Cardiac septum (tissue), 1 donor: Measurements from ENCODE around the gene RAB6A. TPM values are rescaled to one million over a fixed set of nuclear protein-coding genes. Genes with fewer than 3 reads are reported as not detected.
"Not testable (repeated sequence)": the region's sequence is repeated elsewhere in the genome, so short reads cannot be mapped to it uniquely, and the experiment has no call there.

ENCODE experiments used
- DNase-seq: peaks from one replicate; pipeline ENCODE4 v3.0.0-alpha.2; 2020; ENCODE audit warnings: low spot score
- intact Hi-C: fragments of 100-400 bp; cut with DNase I; formaldehyde crosslinking; loops from one replicate; pipeline ENCODE4 v1.14.0; 2022
- long read RNA-seq: library from polyadenylated mRNA; unstranded; transcript quantifications from one replicate; pipeline ENCODE4 v2.0.0, GENCODE V29; 2021
- total RNA-seq: library from RNA; stranded (reverse); fragmentation: NEBNext Ultra II Directional; extraction: Animal tissue kit (Norgen Biotek cat#: 25700); gene quantifications from one replicate; pipeline ENCODE4 v1.2.1, GENCODE V29; 2021
- donor health status: DM: no; HTN: no; CAD: no.

Gene RAB6A
- 135 TPM for total RNA-seq
- long read RNA-seq, transcript RAB6A-202 (8 exons, 3,085 nt): minor isoform, 24 of 110 reads
- long read RNA-seq, transcript RAB6A-201 (8 exons, 3,389 nt): major isoform, 54 of 110 reads
- long read RNA-seq, partial matches to known transcripts: 14 of 110 reads
- long read RNA-seq, other reads (novel, unspliced or antisense): 15 of 110 reads

DNA sequence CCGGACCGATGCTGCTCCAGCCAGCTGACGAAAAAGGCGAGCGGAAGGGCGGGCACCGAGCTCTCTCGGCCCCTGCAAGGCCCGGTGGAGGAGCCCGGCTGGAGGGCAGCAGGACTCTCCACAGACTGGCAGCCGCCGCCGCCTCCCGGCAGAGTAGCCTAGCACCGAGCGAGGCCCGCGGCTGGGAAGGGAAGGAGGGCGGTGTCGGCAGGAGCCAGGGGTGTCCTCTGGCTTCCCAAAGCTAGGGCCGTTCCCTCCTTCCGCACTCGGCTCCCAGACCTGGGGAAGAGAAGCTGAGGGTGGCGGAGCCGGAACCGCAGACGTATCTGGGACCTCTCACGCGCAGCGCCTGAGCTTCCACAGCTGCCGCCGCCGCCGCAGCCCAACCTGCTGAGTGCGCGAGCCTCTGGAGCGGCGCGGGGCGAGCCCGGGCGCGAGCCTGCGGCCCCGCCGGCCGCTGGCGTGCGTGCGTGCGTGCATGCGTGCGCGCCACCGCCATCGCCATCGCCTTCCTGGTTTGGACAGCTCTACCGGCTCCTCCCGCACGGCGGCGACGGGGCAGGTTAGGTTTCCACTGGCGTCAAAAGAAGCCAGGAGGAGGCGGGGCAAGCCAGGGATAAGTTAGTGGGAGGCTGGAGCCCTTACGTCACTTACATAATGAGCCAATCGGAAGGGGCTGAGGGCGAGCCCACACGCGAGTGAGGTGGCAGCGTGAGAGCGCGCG, at the start of gene RAB6A:
Gene RAB6A (minus strand): TSS at position 396 of the 724 bp plus-strand sequence. CDS start 439 bp downstream, outside the sequence.
- intact Hi-C loops: loop anchor here (1.0 kb wide), 1 partner anchor 18 kb away; no protein-coding TSS in a partner anchor

DNA sequence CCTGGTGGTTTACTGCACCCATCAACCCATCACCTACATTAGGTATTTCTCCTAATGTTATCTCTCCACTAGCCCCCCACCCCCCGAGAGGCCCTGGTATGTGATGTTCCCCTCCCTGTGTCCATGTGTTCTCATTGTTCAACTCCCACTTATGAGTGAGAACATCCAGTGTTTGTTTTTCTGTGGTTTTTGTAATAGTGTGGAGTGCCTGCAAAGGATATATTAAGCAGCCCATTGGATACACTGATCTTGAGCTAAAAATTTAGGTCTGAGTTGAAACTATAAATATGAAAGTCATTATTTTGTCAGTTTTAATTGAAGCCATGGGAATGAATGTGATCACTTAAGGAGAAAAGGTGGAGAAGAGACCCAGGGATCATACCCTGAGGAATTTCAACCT, 49.8 kb upstream of the RAB6A start:
- no peak for DNase-seq
- intact Hi-C loops: no loop called here

More for the DNA sequence above, at the start of gene RAB6A:
- DNase-seq: peak; percentile 100

DNA sequence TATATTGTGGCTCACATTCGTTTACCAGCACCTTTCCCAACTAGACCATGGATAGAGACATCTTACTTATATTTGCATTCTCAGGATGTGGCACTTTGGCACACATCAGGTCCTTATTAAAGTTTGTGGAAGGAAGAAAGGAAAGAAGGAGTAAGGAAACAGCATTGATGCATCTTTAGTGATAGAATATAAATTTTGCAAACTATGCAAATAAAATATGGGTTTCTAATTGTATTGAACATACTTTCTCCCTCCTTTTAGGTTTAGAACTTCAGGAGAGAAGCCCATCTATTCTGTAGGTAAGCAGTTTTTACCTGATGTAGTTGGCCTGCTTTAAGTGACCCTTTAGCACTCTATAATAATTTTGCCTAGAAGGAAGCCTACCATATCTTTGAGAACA, 47.2 kb upstream of the RAB6A start:
- intact Hi-C loops: no loop called here
- no peak for DNase-seq

DNA sequence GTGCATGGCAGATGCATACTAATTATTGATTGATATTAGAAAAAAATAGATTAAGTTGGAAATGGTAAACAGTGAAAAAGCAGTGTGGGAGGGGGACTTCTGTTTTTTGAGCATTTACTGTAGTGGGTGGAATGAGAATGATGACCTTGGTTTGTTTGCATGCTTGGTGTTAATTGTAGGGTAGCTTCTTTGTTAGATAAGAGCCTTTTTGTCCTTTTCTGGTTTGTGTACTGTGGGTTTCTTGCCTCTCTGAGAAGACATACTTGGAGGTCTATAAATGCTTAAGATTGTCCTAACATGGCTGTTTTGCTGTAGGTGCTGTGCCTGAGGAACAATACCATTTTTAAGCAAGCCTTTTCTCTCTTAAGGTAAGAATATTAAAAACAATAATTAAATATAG, 43.8 kb upstream of the RAB6A start:
- no peak for DNase-seq

DNA sequence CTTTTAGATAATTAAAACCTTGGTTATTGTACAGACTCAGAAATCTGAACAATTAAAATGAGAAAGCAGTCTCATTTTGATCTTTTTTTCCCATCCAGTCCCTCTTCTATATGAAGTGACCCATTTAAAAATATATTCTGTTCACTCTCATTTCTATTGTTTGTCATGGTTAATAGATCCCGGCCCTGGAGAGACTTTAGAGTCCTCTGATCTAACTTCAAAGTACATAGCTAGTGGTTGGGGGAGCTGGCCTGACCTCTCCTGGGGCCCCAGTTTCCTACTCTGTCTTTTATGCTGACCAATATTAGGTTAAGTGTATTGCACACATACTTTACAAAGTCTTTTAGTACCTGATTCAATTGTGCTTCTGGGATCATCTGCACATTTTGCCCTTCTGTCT, 40.3 kb upstream of the RAB6A start:
- intact Hi-C loops: no loop called here
- DNase-seq: no peak

More for the DNA sequence above, 43.8 kb upstream of the RAB6A start:
- intact Hi-C loops: no loop called here

DNA sequence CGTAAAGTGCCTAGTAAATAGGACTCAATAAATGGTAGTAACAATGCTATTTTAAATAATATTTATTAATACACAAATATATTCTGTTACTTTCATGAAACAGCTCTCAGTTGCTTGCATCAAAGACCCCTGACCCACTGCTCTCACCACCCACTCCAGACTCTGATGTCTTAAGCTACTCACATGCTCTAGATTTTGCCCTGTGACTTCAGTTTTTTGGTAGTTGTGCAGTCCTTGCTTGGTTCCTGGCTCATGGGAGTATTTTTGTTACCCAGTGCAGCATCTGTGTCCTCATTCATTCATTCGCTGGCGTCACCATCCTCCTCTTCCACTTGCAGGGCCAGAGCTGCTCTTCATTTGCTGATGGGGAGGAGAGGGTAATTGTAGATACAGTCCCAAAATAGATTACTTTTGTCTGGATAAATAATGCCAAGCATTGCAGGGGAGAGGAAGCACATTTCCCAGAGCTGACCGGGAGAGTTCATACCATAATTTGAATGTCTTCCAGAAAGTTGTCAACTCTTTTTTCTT, 39.5 kb upstream of the RAB6A start:
- DNase-seq: no peak
- intact Hi-C loops: no loop called here

DNA sequence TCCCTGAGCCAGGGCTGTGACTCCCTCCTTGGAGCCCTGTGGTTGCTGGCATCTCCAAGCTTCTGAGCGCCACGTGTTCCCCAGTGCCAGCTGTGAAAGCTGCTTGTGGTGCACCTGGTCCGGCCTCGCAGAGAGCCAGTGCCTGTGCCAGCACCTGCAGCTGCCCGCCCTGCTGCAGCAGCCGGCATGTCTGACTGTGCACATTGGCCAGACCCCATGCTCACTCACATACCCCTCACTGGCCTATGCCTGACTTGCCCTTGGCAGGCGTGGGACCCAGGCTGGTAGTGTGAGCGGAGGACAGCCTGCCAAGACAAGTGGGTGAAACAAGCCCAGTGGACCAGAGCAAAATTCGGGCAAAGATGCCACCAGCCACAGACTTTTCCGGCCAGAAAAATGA, 36.6 kb upstream of the RAB6A start:
- intact Hi-C loops: no loop called here
- DNase-seq: no peak

DNA sequence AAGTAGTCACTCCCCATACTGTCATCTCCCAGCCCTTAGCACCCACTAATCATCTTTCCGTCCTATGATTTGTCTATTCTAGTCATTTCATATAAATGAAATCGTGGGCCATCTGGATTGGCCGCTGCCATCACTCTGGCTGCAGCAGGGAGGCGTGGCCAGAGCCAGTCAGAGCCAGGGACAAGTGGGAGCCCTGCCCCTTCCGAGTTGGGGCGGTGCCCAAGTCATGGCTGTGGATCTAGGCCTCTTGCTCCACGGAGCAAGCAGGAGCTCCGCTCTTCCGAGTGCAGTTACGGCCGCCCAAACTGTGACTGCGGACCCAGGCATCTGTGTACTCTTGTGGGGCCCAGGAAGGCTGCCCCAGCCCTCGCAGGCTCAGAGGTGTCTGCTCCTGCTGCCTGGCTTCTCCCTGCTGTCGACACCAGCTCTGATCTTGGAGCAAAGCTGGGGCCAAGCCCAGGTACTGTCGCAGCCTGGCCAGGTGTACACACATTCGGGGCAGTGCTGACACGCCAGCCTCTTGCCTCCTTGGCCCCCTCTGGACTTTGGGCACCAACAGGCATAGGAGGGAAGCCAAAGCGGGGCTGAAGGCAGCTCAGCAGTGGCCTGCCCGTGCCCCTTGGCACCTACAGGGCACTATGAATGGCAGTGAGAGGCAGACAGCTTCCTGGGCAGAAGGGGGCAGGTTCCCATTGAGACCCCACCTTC, 35.2 kb upstream of the RAB6A start:
- intact Hi-C loops: no loop called here
- no peak for DNase-seq

DNA sequence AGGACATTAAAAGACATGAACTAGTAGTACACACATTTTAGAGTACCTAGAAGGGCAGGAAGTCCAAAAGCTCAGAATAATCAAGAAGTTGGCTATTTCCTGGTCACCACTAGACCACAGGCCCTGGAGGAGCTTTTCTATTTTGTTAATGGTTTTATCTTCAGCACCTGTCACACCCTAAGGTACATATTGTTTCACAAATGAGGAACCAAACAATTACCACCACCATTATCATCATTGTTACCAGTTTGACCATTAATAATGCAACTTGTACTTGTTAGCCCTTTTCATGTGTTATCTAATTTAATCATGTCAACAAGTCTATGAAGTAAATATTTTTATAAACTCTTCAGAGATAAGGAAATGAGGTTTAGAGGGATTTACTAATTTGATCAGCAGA, 31.7 kb upstream of the RAB6A start:
- DNase-seq: no peak
- intact Hi-C loops: no loop called here

DNA sequence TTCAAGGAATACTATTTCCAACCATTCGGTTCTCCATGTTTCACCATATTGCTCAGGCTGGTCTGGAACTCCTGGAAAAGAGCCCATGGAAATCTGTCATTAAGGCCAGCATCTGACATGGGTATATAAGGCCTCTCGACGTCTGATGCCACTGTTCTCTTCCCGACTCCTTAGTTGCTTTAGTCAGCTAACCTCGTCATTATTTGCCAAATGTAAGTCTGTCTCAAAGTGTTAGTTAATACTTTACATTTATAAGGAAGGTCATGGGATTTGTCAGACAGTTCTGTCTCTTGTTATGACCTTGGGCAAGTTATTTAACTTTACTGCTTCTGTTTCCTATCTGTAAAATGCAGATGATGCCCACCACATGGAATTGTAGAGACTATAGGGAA, 28.4 kb upstream of the RAB6A start:
- DNase-seq: no peak
- intact Hi-C loops: no loop called here

DNA sequence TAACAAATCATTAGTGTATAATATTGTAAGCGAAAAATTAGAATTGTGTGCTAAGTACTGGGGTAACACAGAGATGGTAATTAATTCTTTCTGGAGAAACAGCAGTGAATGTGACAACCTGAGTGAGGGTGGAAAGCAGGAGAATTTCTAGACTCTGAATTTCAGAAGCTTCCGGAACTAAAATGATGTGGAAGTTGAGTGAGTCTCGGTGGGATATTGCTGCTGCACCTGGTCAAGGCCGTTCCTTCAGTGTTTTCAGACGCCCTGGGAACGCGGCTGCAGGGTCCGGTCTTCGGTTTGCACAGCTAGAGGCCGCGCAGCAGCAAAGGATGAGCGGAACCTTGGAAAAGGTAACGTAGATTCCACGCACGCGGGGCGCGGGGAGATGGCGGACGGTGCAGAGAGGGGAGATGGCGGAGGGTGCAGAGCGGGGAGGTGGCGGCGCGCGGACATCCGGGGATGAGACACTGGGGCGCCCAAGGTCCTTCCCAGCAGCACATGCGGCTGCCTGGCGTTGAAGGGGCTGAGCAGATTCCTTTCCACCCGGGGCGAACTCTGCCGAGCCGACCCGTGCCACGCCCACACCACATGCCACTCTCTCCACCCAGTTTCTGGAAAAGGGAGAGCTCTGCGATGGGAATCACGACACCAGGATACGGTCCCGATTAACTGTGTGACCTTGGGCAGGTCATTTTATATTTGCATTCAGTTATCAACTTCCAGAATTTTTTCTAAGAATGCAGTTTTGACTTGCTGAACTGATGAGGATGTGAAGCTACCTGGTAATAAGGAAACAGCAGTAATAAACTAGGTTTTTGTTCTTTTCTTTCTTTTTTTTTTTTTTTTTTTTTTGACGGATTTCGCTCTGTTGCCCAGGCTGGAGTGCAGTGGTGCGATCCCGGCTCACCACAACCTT, 27.0 kb upstream of the RAB6A start, which contains the start of gene MRPL48:
Gene MRPL48 (plus strand): TSS at position 232 of the 916 bp plus-strand sequence. CDS start 98 bp downstream, at position 330.
- intact Hi-C loops: loop anchor here (2.0 kb wide), 1 partner anchor 91 kb away; no protein-coding TSS in a partner anchor

DNA sequence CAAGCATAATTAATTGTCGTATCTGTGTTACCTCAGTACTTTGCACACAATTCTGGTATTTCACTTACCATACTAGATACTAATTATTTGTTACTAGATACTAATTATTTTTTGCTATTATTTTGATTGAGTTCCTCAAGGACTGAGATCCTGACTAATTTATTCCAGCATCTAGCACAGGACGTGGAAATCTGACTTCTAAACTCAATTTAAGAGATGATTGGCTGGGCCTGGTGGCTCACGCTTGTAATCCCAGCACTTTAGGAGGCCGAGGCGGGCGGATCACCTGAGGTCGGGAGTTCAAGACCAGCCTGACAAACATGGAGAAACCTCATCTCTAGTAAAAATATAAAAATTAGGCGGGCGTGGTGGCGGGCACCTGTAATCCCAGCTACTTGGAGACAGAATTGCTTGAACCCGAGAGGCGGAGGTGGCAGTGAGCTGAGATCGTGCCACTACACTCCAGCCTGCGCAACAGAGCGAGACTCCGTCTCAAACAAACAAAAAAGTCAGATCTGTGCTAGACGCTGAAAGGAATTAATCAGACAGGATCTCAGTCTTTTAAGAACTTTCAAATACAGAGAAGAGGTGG, 26.3 kb upstream of the RAB6A start:
- no peak for DNase-seq
- intact Hi-C loops: loop anchor here (2.0 kb wide), 1 partner anchor 92 kb away; no protein-coding TSS in a partner anchor

More for the DNA sequence above, 27.0 kb upstream of the RAB6A start, which contains the start of gene MRPL48:
- peak; percentile 95 for DNase-seq

DNA sequence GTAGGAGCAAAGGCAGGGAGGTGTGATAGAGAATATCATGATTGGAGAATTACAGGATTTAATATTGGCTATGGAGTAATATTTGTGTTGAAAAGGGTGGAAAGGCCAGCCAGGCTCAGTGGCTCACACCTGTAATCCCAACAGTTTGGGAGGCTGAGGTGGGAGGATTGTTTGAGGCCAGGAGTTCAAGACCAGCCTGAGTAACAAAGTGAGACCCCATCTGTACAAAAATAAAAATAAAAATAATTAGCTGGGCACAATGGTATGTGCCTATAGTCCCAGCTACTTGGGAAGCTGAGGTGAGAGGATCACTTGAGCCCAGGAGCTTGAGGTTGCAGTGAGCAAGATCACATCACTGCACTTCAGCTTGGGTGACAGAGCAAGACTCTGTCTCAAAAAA, 24.6 kb upstream of the RAB6A start:
- DNase-seq, intact Hi-C loops: not testable (repeated sequence)

DNA sequence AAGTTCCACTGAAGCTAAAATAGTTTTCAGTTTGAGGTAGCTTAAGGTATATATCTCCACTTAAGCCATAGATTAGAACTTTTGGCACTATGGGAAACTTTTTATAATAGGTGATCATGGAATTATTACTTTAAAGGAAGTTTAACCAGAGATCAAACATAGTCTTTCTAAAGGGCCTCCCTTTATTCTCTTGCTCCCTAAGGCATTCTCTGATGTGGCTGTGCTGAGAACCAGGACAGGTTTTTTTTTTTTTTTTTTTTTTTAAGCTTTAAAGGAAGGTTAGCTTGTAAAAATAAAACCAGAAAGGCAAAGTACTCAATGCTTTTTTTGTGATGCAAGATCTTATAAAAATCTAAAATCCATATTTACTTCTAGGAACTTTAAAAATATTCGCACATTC, 23.9 kb upstream of the RAB6A start:
- no peak for DNase-seq
- intact Hi-C loops: no loop called here

DNA sequence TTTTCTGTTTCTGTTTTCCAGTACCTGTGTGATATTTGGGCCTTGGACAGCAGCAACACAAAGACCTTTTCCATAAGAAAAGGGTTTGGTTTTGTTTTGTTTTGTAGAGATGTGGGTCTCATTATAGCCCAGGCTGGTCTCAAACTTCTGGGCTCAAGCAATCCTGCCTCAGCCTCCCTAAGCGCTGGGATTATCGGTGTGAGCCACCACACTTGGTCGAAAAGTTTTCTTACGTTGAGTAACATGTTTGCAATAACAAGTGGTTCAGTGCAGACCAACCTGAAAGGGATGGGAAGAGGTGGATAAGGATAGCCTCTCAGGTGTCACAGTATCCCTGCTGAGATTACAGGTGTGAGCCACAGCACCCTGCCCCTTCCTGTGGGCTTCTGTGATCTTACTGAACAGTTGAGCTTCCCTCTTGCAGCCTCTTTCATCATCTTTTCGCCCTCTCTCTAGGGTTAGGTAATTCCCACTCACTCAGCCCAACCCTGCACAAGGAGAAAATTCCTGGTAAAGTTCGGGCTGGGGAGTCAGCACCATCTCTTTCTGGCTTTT, 23.3 kb upstream of the RAB6A start:
- no peak for DNase-seq
- intact Hi-C loops: no loop called here

DNA sequence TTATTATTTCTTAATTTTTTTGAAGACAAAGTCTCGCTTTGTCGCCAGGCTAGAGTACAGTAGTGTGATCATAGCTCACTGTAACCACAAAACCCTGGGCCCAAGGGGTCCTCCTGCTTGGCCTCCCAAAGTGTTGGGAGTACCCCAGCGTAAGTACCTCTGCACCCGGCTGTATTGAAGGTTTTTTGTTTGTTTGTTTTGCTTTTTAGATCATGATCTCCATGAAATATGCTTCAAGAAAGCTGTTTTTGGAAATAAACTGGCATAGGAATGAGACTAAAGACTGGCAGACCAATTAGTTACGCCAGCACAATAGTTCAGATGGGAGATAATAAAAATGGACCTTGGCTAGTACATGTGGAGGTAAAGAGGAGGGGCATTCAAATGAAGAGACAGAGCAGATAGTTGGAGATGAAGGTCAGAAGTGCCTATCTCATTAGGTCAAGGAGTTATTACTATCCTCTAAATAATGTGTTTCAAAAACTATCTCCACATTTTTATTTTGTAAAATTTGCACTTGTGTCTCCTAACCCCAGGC, 22.7 kb upstream of the RAB6A start:
- DNase-seq: no peak
- intact Hi-C loops: no loop called here

DNA sequence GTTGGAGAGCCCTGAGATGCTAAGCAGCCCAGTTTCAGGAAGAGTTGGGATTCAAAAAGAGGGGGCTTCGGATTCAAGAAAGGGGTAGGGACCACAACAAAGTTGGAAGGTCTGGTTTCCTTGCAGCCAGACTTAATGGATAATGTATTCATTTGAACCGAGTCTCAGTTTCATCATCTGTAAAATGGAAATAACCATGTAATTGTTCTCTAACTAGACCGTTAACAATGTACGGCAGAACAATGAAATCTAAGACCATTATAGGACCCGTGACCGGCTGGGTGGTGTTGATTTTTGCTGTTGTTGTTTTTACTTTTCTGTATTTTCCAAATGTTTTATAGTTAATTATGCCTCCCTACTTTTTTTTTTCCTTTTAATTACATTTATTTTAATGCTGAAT, 20.4 kb upstream of the RAB6A start:
- DNase-seq: no peak
- intact Hi-C loops: no loop called here
